ENCODE measurements around the gene SETBP1.

DNA sequence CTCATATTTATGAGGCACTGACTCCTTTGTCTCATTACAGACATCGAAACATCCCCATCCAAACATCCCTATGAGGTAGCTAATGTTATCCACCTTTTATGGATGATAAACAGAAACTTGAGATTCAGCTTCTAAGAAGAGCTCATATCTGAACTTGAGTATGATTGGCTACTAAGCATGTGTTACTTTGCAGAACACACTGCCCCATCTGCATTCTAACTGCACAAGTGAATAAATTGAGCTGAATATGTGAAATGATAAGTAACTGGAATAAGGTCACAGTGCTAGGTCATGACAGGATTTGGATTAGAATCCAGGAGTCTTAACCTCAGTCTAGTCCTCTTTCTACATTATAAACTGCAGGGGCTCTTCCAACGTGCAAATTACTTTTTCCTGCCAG lies 172.7 kb downstream of the SETBP1 start:
- TF ChIP-seq POLR2A (IDR thresholded peaks at IDR 0.05; ENCODE audit: borderline replicate concordance, extremely low read depth, insufficient read depth, insufficient read length) = no peak
- no peak for TF ChIP-seq CTCF (IDR thresholded peaks at IDR 0.05 in 2 of 3, conservative IDR thresholded peaks at IDR 0.05 in 1 of 3; ENCODE audit: borderline replicate concordance in 1 of 3, insufficient read depth in 1 of 3, low read depth in 2 of 3, low read length in 2 of 3)
- TF ChIP-seq SP1 (IDR thresholded peaks at IDR 0.05; ENCODE audit: low read depth) = no peak
- no peak for TF ChIP-seq POLR2AphosphoS5 (IDR thresholded peaks at IDR 0.05; ENCODE audit: low read depth, low read length)
- TF ChIP-seq EGR1 (IDR thresholded peaks at IDR 0.05; ENCODE audit: low read depth) = no peak
- TF ChIP-seq, protein P1, sequence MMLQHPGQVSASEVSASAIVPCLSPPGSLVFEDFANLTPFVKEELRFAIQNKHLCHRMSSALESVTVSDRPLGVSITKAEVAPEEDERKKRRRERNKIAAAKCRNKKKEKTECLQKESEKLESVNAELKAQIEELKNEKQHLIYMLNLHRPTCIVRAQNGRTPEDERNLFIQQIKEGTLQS (IDR thresholded peaks at IDR 0.05) = no peak
- no peak for TF ChIP-seq EZH2 (IDR thresholded peaks at IDR 0.05)
